ENCODE results near the gene SYNE2.

DNA sequence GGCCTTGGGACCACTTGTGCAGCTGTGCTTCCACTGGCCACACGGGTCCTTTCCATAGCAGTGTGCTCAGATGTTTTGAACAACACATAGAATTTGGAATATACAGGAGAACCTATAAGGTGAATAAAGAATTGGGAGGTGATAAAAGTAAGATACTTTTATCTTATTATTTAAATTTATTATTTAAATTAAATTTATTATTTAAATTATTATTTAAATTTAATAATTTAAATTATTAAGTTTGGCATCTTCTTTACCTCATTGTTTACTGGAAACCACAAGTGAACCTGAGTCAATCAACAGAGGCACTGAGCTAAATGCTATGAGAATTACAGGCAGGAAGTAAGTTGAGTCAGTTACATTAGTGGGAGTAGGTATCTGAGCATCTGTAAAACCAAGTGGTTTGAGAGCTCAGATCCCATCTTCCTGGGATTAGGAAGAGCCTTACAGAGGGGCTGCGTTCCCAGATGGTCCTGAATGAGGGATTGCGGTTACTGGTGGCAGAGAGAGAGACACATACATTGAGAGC, 338.2 kb downstream of the SYNE2 start:
- TF ChIP-seq, protein P1, sequence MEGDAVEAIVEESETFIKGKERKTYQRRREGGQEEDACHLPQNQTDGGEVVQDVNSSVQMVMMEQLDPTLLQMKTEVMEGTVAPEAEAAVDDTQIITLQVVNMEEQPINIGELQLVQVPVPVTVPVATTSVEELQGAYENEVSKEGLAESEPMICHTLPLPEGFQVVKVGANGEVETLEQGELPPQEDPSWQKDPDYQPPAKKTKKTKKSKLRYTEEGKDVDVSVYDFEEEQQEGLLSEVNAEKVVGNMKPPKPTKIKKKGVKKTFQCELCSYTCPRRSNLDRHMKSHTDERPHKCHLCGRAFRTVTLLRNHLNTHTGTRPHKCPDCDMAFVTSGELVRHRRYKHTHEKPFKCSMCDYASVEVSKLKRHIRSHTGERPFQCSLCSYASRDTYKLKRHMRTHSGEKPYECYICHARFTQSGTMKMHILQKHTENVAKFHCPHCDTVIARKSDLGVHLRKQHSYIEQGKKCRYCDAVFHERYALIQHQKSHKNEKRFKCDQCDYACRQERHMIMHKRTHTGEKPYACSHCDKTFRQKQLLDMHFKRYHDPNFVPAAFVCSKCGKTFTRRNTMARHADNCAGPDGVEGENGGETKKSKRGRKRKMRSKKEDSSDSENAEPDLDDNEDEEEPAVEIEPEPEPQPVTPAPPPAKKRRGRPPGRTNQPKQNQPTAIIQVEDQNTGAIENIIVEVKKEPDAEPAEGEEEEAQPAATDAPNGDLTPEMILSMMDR (IDR thresholded peaks at IDR 0.05), result no peak
- no peak for TF ChIP-seq POLR2AphosphoS5 (IDR thresholded peaks at IDR 0.05; ENCODE audit: insufficient read depth in 1 of 2, low read depth in 1 of 2)

Measured in vagina (tissue), 2 donors.